ENCODE results near the gene SEPHS2.
A peak's percentile ranks its signal among the peaks of the same experiment; 100 is the strongest.

Gene SEPHS2

GRCh38 chr16:30488764-30489605, 43.3 kb upstream of the SEPHS2 start:
- H3K9me3 ChIP-seq (ENCODE audit: control insufficient read depth, insufficient read depth, low read depth, low read length) = no peaks in the 10 kb centered on the region
- H3K27ac ChIP-seq (ENCODE audit: extremely low read depth, low read depth, low read length) = no peak overlapping the region
- peak; percentile 72 for TF ChIP-seq REST (tag by site-specific recombination; IDR thresholded peaks at IDR 0.05)
- no peak for TF ChIP-seq ZSCAN5A (tag by site-specific recombination; IDR thresholded peaks at IDR 0.05)
- no peak for TF ChIP-seq IKZF3 (tag by site-specific recombination; IDR thresholded peaks at IDR 0.05)
- TF ChIP-seq ZNF521 (tag by site-specific recombination; IDR thresholded peaks at IDR 0.05) = no peak
- TF ChIP-seq ZNF747 (tag by site-specific recombination; IDR thresholded peaks at IDR 0.05) = no peak
- no peak for TF ChIP-seq ZNF610 (tag by site-specific recombination; IDR thresholded peaks at IDR 0.05; ENCODE audit: borderline replicate concordance)
- TF ChIP-seq ZNF114 (tag by site-specific recombination; IDR thresholded peaks at IDR 0.05) = no peak
- TF ChIP-seq BCL11B (tag by site-specific recombination; IDR thresholded peaks at IDR 0.05; ENCODE audit: low read depth) = no peak
- TF ChIP-seq ZIC2 (tag by site-specific recombination; IDR thresholded peaks at IDR 0.05) = peak; percentile 59
- TF ChIP-seq MZF1 (tag by site-specific recombination; IDR thresholded peaks at IDR 0.05; ENCODE audit: borderline replicate concordance) = no peak
- no peak for TF ChIP-seq ZNF223 (tag by site-specific recombination; IDR thresholded peaks at IDR 0.05)
- no peak for TF ChIP-seq ZNF398 (tag by site-specific recombination; IDR thresholded peaks at IDR 0.05)
- TF ChIP-seq, protein P1, sequence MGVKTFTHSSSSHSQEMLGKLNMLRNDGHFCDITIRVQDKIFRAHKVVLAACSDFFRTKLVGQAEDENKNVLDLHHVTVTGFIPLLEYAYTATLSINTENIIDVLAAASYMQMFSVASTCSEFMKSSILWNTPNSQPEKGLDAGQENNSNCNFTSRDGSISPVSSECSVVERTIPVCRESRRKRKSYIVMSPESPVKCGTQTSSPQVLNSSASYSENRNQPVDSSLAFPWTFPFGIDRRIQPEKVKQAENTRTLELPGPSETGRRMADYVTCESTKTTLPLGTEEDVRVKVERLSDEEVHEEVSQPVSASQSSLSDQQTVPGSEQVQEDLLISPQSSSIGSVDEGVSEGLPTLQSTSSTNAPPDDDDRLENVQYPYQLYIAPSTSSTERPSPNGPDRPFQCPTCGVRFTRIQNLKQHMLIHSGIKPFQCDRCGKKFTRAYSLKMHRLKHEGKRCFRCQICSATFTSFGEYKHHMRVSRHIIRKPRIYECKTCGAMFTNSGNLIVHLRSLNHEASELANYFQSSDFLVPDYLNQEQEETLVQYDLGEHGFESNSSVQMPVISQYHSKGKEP (tag by site-specific recombination; IDR thresholded peaks at IDR 0.05) = no peak
- no peak for TF ChIP-seq ZNF555 (tag by site-specific recombination; conservative IDR thresholded peaks at IDR 0.05)
- TF ChIP-seq ZBTB20 (tag by site-specific recombination; IDR thresholded peaks at IDR 0.05) = no peak
- peak; percentile 39; the same call in 1 of the 2 replicates for TF ChIP-seq PRDM10 (tag by site-specific recombination; IDR thresholded peaks at IDR 0.05)
- TF ChIP-seq ZNF585B (tag by site-specific recombination; IDR thresholded peaks at IDR 0.05) = no peak
- no peak for TF ChIP-seq ZNF184 (tag by site-specific recombination; IDR thresholded peaks at IDR 0.05)
- TF ChIP-seq ZNF366 (tag by site-specific recombination; conservative IDR thresholded peaks at IDR 0.05) = no peak
- no peaks in the 10 kb centered on the region for H3K36me3 ChIP-seq (ENCODE audit: control insufficient read depth in 2 of 2, insufficient read depth in 1 of 2, low read length in 2 of 2)
- ChIA-PET CTCF (interaction anchor here (1.6 to 2.6 kb wide), 2 partner anchors 39 to 59 kb away, joined by 6 to 7 read pairs; partner anchors contain the start of gene DCTPP1), POLR2A (interaction anchor here (0.6 kb wide), 1 partner anchor 405 kb away, joined by 7 read pairs; no protein-coding TSS in a partner anchor)
- no peaks in the 10 kb centered on the region for H3K4me1 ChIP-seq (ENCODE audit: control insufficient read depth, insufficient read depth, low read length)
- H3K4me3 ChIP-seq (ENCODE audit: low read depth, low read length) = no peak overlapping the region

Measured in HEK293 (cell line).